Measurements from ENCODE around the gene KDM5B. TPM values are rescaled to one million over a fixed set of nuclear protein-coding genes. Genes with fewer than 3 reads are reported as not detected.

KDM5B gene
- total RNA-seq, 1 experiment from 2014 or later = 44.6 TPM

DNA sequence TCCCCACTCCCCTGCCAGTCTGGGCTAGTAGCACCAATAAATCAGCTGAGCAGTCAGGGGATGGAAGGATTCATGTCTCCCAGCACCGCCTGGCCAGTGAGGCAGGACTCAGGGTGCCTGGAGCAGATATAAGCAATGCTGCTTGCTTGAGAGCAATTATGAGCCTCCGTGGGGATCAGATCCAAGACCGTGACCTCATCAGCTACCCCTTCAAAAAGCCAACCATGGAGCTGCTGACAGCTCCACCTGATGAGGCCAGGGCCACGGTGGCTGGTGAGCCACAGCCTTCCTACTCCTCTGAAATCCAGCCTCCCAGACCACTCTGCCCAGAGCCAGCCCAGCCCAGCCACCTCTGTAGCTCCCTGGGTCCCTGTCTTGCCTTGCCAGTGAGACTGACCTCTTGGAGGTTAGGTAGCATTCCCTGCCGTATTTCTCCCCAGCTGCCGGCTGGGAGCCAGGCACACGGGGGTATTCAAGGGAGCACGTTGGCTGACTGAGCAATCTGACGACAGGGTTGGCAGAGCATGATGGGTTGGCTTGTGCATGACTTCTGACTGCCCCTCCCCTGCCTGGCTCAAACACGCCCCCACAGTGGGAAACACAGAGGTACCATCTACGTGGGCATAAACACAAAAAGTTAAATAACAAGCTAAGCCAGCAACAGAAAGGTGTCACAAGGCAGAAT is 126.3 kb downstream of the KDM5B start:
- TF ChIP-seq ATF3 (IDR thresholded peaks at IDR 0.05) (no peak), SP1 (IDR thresholded peaks at IDR 0.05; ENCODE audit: low read depth) (no peak), SIN3A (IDR thresholded peaks at IDR 0.05; ENCODE audit: low read depth) (no peak), POLR2A (IDR thresholded peaks at IDR 0.05; ENCODE audit: borderline replicate concordance, extremely low read depth, insufficient read depth, insufficient read length) (no peak), SRF (IDR thresholded peaks at IDR 0.05; ENCODE audit: low read depth) (no peak), RAD21 (IDR thresholded peaks at IDR 0.05; ENCODE audit: low read depth) (no peak), CEBPB (IDR thresholded peaks at IDR 0.05; ENCODE audit: low read depth) (no peak), EZH2phosphoT487 (IDR thresholded peaks at IDR 0.05; ENCODE audit: borderline replicate concordance) (no peak), POLR2AphosphoS5 (IDR thresholded peaks at IDR 0.05; ENCODE audit: low read depth, low read length) (no peak)
- TF ChIP-seq, protein P1, sequence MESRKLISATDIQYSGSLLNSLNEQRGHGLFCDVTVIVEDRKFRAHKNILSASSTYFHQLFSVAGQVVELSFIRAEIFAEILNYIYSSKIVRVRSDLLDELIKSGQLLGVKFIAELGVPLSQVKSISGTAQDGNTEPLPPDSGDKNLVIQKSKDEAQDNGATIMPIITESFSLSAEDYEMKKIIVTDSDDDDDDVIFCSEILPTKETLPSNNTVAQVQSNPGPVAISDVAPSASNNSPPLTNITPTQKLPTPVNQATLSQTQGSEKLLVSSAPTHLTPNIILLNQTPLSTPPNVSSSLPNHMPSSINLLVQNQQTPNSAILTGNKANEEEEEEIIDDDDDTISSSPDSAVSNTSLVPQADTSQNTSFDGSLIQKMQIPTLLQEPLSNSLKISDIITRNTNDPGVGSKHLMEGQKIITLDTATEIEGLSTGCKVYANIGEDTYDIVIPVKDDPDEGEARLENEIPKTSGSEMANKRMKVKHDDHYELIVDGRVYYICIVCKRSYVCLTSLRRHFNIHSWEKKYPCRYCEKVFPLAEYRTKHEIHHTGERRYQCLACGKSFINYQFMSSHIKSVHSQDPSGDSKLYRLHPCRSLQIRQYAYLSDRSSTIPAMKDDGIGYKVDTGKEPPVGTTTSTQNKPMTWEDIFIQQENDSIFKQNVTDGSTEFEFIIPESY (IDR thresholded peaks at IDR 0.05; ENCODE audit: extremely low read depth, insufficient replicate concordance, low read length) = no peak
- TF ChIP-seq, protein P2, sequence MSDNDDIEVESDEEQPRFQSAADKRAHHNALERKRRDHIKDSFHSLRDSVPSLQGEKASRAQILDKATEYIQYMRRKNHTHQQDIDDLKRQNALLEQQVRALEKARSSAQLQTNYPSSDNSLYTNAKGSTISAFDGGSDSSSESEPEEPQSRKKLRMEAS (IDR thresholded peaks at IDR 0.05) = no peak
- H3K9ac ChIP-seq (ENCODE audit: low read length) = no peak overlapping the region
- intact Hi-C loops (cut with micrococcal nuclease) = no loop called here
- H2AFZ ChIP-seq (ENCODE audit: low read depth, low read length, poor library complexity, severe bottlenecking) = no peak overlapping the region
- H3K9me3 ChIP-seq (ENCODE audit: control insufficient read depth in 1 of 2, insufficient read depth in 1 of 2, low read depth in 1 of 2, low read length in 2 of 2) = no peaks in the 10 kb centered on the region
- H3K79me2 ChIP-seq (ENCODE audit: insufficient read depth, low read length) = no peaks in the 10 kb centered on the region
- H3K4me2 ChIP-seq (ENCODE audit: low read length) = no peak overlapping the region
- no TSS peak for BruUV-seq (replicated peaks)
- H3K4me1 ChIP-seq (ENCODE audit: control insufficient read depth in 1 of 2, insufficient read depth in 2 of 2, low read length in 2 of 2) = peaks cover 5 to 8% of the 10 kb centered on the region in 2 experiments; a peak in 3 of 4 replicates
- H3K27me3 ChIP-seq (ENCODE audit: insufficient read depth, low read length) = peaks cover 38% of the 10 kb centered on the region
- RAD21 ChIA-PET (ENCODE audit: low non-redundant PET in 1 of 2, low total read pairs in 2 of 2, uncharacterized antibody in 2 of 2, unreplicated experiment in 2 of 2) = no interaction called here
- no peaks in the 10 kb centered on the region for H3K9me2 ChIP-seq (ENCODE audit: insufficient read depth)
- CTCF ChIA-PET = no interaction called here
- no peaks in the 10 kb centered on the region for H3K36me3 ChIP-seq (ENCODE audit: control insufficient read depth in 1 of 2, insufficient read depth in 2 of 2, low read length in 2 of 2)
- H3K4me3 ChIP-seq (replicated peaks in 1 of 2; ENCODE audit: low read depth in 1 of 2, low read length in 2 of 2) = no peak overlapping the region
- ATAC-seq (no peak), DNase-seq (ENCODE audit: low read depth, low spot score) (no peak)
- H4K20me1 ChIP-seq (ENCODE audit: insufficient read depth) = no peaks in the 10 kb centered on the region
- H3K27ac ChIP-seq (ENCODE audit: low read depth, low read length) = no peak overlapping the region
- POLR2A ChIA-PET = no interaction called here

All from HCT116 (cell line).